Keratinocyte (primary cell): ENCODE measurements around the gene GADD45GIP1. TPM values are rescaled to one million over a fixed set of nuclear protein-coding genes. Genes with fewer than 3 reads are reported as not detected.

ENCODE experiments used
- DNase-seq: peaks from one replicate; pipeline ENCODE4 v3.0.0-alpha.2; 2011; ENCODE audit warnings: low read depth, missing footprints, low spot score
- FAIRE-seq: peaks from 2 replicates; lab custom pipeline; 2011; peaks lifted over from hg19 to GRCh38; lab: Jason Lieb, UNC
- H2AFZ ChIP-seq: 2 replicates; pipeline ENCODE4 v1.6.0; 2012; ENCODE audit warnings: low read length, control low read depth, inconsistent platforms; ENCODE audit not compliant: control insufficient read depth
- H3K27ac ChIP-seq: 2 replicates; pipeline ENCODE4 v1.5.1; 2011; ENCODE audit warnings: low read length; ENCODE audit not compliant: control insufficient read depth, insufficient read depth
- H3K27me3 ChIP-seq: 3 replicates; pipeline ENCODE4 v1.6.0; 2011; ENCODE audit warnings: low read length; ENCODE audit not compliant: control insufficient read depth, insufficient read depth; ENCODE audit errors: extremely low read depth
- H3K36me3 ChIP-seq, 2 experiments: 2 replicates in 1 of 2; 3 replicates in 1 of 2; pipeline ENCODE4 v1.5.1; 2011; ENCODE audit warnings: low read length in 2 of 2, mild to moderate bottlenecking in 1 of 2; ENCODE audit not compliant: control insufficient read depth in 2 of 2, insufficient read depth in 2 of 2; ENCODE audit errors: extremely low read depth in 1 of 2
- H3K4me1 ChIP-seq: 3 replicates; pipeline ENCODE4 v1.5.1; 2011; ENCODE audit warnings: low read length; ENCODE audit not compliant: control insufficient read depth, insufficient read depth; ENCODE audit errors: extremely low read depth
- H3K4me2 ChIP-seq: 3 replicates; pipeline ENCODE4 v1.6.0; 2011; ENCODE audit warnings: low read depth, low read length; ENCODE audit not compliant: control insufficient read depth, insufficient read depth; ENCODE audit errors: extremely low read depth
- H3K4me3 ChIP-seq, 3 experiments: fragments of 200-600 bp in 1 of 3; sonication (generic) in 1 of 3; 2 replicates in 2 of 3; 3 replicates in 1 of 3; pipeline ENCODE4 v1.5.1; 2011 to 2016; ENCODE audit warnings: low read length in 3 of 3, mild to moderate bottlenecking in 3 of 3, control low read depth in 2 of 3, inconsistent platforms in 1 of 3, low read depth in 1 of 3, mixed read lengths in 1 of 3, mixed run types in 1 of 3, moderate library complexity in 1 of 3; ENCODE audit not compliant: control insufficient read depth in 2 of 3, insufficient read depth in 2 of 3; ENCODE audit errors: extremely low read depth in 1 of 3
- H3K79me2 ChIP-seq: 2 replicates; pipeline ENCODE4 v1.6.0; 2012; ENCODE audit warnings: low read length; ENCODE audit not compliant: control insufficient read depth, insufficient read depth
- H3K9ac ChIP-seq: 3 replicates; pipeline ENCODE4 v1.6.0; 2011; ENCODE audit warnings: low read length; ENCODE audit not compliant: control insufficient read depth, insufficient read depth; ENCODE audit errors: extremely low read depth
- H3K9me1 ChIP-seq: 3 replicates; pipeline ENCODE4 v1.6.0; 2011; ENCODE audit warnings: low read length; ENCODE audit not compliant: control insufficient read depth, insufficient read depth; ENCODE audit errors: extremely low read depth
- H3K9me3 ChIP-seq: 2 replicates; pipeline ENCODE4 v1.5.1; 2012; ENCODE audit warnings: low read depth, low read length; ENCODE audit not compliant: control insufficient read depth
- H4K20me1 ChIP-seq: 3 replicates; pipeline ENCODE4 v1.6.0; 2011; ENCODE audit warnings: low read length; ENCODE audit not compliant: control insufficient read depth, insufficient read depth; ENCODE audit errors: extremely low read depth
- CTCF ChIP-seq, 3 experiments: IDR thresholded peaks in 1 of 3; conservative IDR thresholded peaks in 1 of 3; optimal IDR thresholded peaks in 1 of 3; 2 replicates in 2 of 3; 3 replicates in 1 of 3; pipeline versions ENCODE3 to v1.5.1; 2011; ENCODE audit warnings: low read length in 3 of 3, mild to moderate bottlenecking in 3 of 3, moderate library complexity in 2 of 3, control low read depth in 1 of 3, inconsistent platforms in 1 of 3; ENCODE audit not compliant: insufficient read depth in 2 of 3; ENCODE audit errors: extremely low read depth in 1 of 3
- EZH2 ChIP-seq: IDR thresholded peaks from one replicate; pipeline ENCODE4 v1.6.1; 2012; ENCODE audit warnings: inconsistent platforms, mild to moderate bottlenecking, low read length, moderate library complexity
- dilution Hi-C: fragments of 300-500 bp; cut with MboI; formaldehyde crosslinking; loops from one replicate; pipeline ENCODE4 v1.7.0; 2020; ENCODE audit warnings: low sequenced_read_pairs; ENCODE audit not compliant: extremely low pct_ligation_motif_present
- polyA plus RNA-seq, 5 experiments: library from polyadenylated mRNA; depleted of rRNA in 3 of 5; stranded (reverse) in 3 of 5; stranded (forward) in 1 of 5; unstranded in 1 of 5; fragments of >200 nt; gene quantifications; 1 replicate in 1 of 5; 2 replicates in 3 of 5; 3 replicates in 1 of 5; pipeline versions ENCODE4 v1.2.1 to v1.2.3, GENCODE V29; 2011 to 2012; ENCODE audit warnings: missing spikeins in 2 of 5, low read depth in 1 of 5, low replicate concordance in 1 of 5

GADD45GIP1 gene
- polyA plus RNA-seq, 1 donor (not counting 4 experiments of a cell fraction or from before 2014, with no cell fraction given): 35.5 TPM

- Histone ChIP-seq H3K4me1 (peaks cover 19% of the 10 kb centered on the region), H3K4me3 (no peak overlapping the region), H3K9me1 (no peaks in the 10 kb centered on the region), H3K27me3 (no peaks in the 10 kb centered on the region), H3K9ac (no peak overlapping the region), H3K27ac (peak overlapping the region; percentile 96), H4K20me1 (peaks cover 4% of the 10 kb centered on the region), H3K79me2 (peaks cover 37% of the 10 kb centered on the region), H3K9me3 (no peaks in the 10 kb centered on the region), H3K4me2 (peak overlapping the region; percentile 99), H3K36me3 (peaks cover 40 to 51% of the 10 kb centered on the region in 2 experiments), H2AFZ (no peak overlapping the region)
- FAIRE-seq (no peak), DNase-seq (no peak)
- no peak for TF ChIP-seq EZH2
- no peak for TF ChIP-seq CTCF (optimal IDR thresholded peaks at IDR 0.05 in 1 of 3, IDR thresholded peaks at IDR 0.05 in 1 of 3, conservative IDR thresholded peaks at IDR 0.05 in 1 of 3; ENCODE audit: extremely low read depth in 1 of 3, insufficient read depth in 2 of 3, low read length in 3 of 3)
- dilution Hi-C loops: no loop called here
Measured at GRCh38 chr19:12947702-12948611, 9.1 kb downstream of the GADD45GIP1 start.

- no peak for FAIRE-seq
- Histone ChIP-seq H2AFZ (no peak overlapping the region), H3K9ac (peak overlapping the region; percentile 97), H3K9me1 (no peaks in the 10 kb centered on the region), H3K4me1 (peaks cover 16% of the 10 kb centered on the region), H3K27me3 (no peaks in the 10 kb centered on the region), H3K9me3 (no peaks in the 10 kb centered on the region), H4K20me1 (peaks cover 4% of the 10 kb centered on the region), H3K4me3 (peak overlapping the region; percentile 65 to 99 (median 74)), H3K36me3 (peaks cover 40 to 47% of the 10 kb centered on the region in 2 experiments), H3K4me2 (peak overlapping the region; percentile 99), H3K79me2 (peaks cover 42% of the 10 kb centered on the region), H3K27ac (peak overlapping the region; percentile 96)
- no peak for DNase-seq
- TF ChIP-seq EZH2 (no peak), CTCF (optimal IDR thresholded peaks at IDR 0.05 in 1 of 3, IDR thresholded peaks at IDR 0.05 in 1 of 3, conservative IDR thresholded peaks at IDR 0.05 in 1 of 3; ENCODE audit: extremely low read depth in 1 of 3, insufficient read depth in 2 of 3, low read length in 3 of 3) (no peak)
- dilution Hi-C loops: no loop called here
Measured at GRCh38 chr19:12946731-12947496, 10.1 kb downstream of the GADD45GIP1 start.
